Activated CD4-positive, alpha-beta T cell treated with anti-CD3 and anti-CD28 coated beads for 36 hours (primary cell): ENCODE measurements around the gene TEC. TPM values are rescaled to one million over a fixed set of nuclear protein-coding genes. Genes with fewer than 3 reads are reported as not detected.

Experiments used
- ATAC-seq: fragments of 200-7000 bp; cut with Tn5 transposase; one replicate; pipeline ENCODE4 v1.10.0; 2021; ENCODE audit warnings: mild to moderate bottlenecking, moderate library complexity
- CTCF ChIA-PET: fragments of 350-600 bp; sonication (Branson Sonifier 250); formaldehyde crosslinking; loops from one replicate; lab custom pipeline; 2021; ENCODE audit warnings: antibody characterized with exemption; lab: Charles Lee
- POLR2A ChIA-PET: fragments of 350-600 bp; sonication (Branson Sonifier 250); formaldehyde crosslinking; loops from one replicate; lab custom pipeline; 2021; ENCODE audit warnings: antibody characterized with exemption, inconsistent platforms; lab: Charles Lee
- DNase-seq: peaks from one replicate; pipeline ENCODE4 v3.0.0-alpha.2; 2020
- H3K27ac Mint-ChIP-seq: one replicate; pipeline ENCODE4 v1.8.0; 2021; ENCODE audit warnings: mixed read lengths
- H3K27me3 Mint-ChIP-seq: one replicate; pipeline ENCODE4 v1.8.0; 2021; ENCODE audit warnings: mixed read lengths
- H3K36me3 Mint-ChIP-seq: one replicate; pipeline ENCODE4 v1.8.0; 2021; ENCODE audit warnings: low read depth, mixed read lengths
- H3K4me1 Mint-ChIP-seq: one replicate; pipeline ENCODE4 v1.8.0; 2021; ENCODE audit warnings: mixed read lengths
- H3K4me3 Mint-ChIP-seq: one replicate; pipeline ENCODE4 v1.8.0; 2021; ENCODE audit warnings: mild to moderate bottlenecking, moderate library complexity, mixed read lengths
- H3K9me3 Mint-ChIP-seq: one replicate; pipeline ENCODE4 v1.8.0; 2021; ENCODE audit warnings: low read depth, mixed read lengths
- intact Hi-C, 2 experiments: fragments of 100-400 bp; cut with DNase I in 1 of 2; cut with micrococcal nuclease in 1 of 2; formaldehyde crosslinking; loops; one replicate each; pipeline versions ENCODE4 v1.14.2 to v1.15.1; 2022 to 2024; cut with DNase I, micrococcal nuclease
- total RNA-seq, 2 experiments: library from RNA; stranded (reverse); gene quantifications; one replicate each; pipeline ENCODE4 v1.2.3, GENCODE V29; 2021

Gene TEC
- total RNA-seq, 2 experiments from 2014 or later = 3.5 to 4.3 TPM

GRCh38 chr4:48156423-48156822, 113.2 kb downstream of the TEC start:
- H3K4me1 Mint-ChIP-seq = peaks cover 4% of the 10 kb centered on the region
- no peaks in the 10 kb centered on the region for H3K27me3 Mint-ChIP-seq
- no peak overlapping the region for H3K27ac Mint-ChIP-seq
- H3K9me3 Mint-ChIP-seq = peaks cover 25% of the 10 kb centered on the region
- intact Hi-C loops = no loop called here
- POLR2A ChIA-PET = no interaction called here
- CTCF ChIA-PET = interaction anchor here (0.9 kb wide), 1 partner anchor 17 kb away, joined by 3 read pairs; no protein-coding TSS in a partner anchor
- H3K4me3 Mint-ChIP-seq = no peak overlapping the region
- no peak for DNase-seq
- H3K36me3 Mint-ChIP-seq = peaks cover 47% of the 10 kb centered on the region
- ATAC-seq = no peak

- intact Hi-C loops = no loop called here
- Mint-ChIP-seq H3K27ac (no peak overlapping the region), H3K36me3 (peaks cover 40% of the 10 kb centered on the region), H3K9me3 (peaks cover 25% of the 10 kb centered on the region), H3K4me1 (peaks cover 3% of the 10 kb centered on the region), H3K4me3 (no peak overlapping the region), H3K27me3 (no peaks in the 10 kb centered on the region)
- POLR2A ChIA-PET = no interaction called here
- ATAC-seq (no peak), DNase-seq (no peak)
- CTCF ChIA-PET = no interaction called here
These were observed 115.7 kb downstream of the TEC start for GRCh38 chr4:48153791-48154550.

GRCh38 chr4:48152259-48152658, 117.4 kb downstream of the TEC start:
- POLR2A ChIA-PET = no interaction called here
- Mint-ChIP-seq H3K27ac (no peak overlapping the region), H3K4me1 (peaks cover 3% of the 10 kb centered on the region), H3K4me3 (no peak overlapping the region), H3K27me3 (no peaks in the 10 kb centered on the region), H3K9me3 (peaks cover 24% of the 10 kb centered on the region), H3K36me3 (peaks cover 31% of the 10 kb centered on the region)
- CTCF ChIA-PET = interaction anchor here (0.6 kb wide), 1 partner anchor 82 kb away, joined by 3 read pairs; no protein-coding TSS in a partner anchor
- DNase-seq = no peak
- ATAC-seq = no peak
- intact Hi-C loops = no loop called here

- no peak overlapping the region for H3K27ac Mint-ChIP-seq
- H3K36me3 Mint-ChIP-seq = peaks cover 9% of the 10 kb centered on the region
- ChIA-PET CTCF (interaction anchor here (1.2 to 1.9 kb wide), 2 partner anchors 11 to 16 kb away, joined by 3 to 6 read pairs; no protein-coding TSS in a partner anchor), POLR2A (no interaction called here)
- peak; percentile 44 for ATAC-seq
- H3K27me3 Mint-ChIP-seq = no peaks in the 10 kb centered on the region
- H3K9me3 Mint-ChIP-seq = peaks cover 6% of the 10 kb centered on the region
- DNase-seq = no peak
- H3K4me1 Mint-ChIP-seq = peaks cover 3% of the 10 kb centered on the region
- no peak overlapping the region for H3K4me3 Mint-ChIP-seq
- intact Hi-C loops = no loop called here
These were observed 119.7 kb downstream of the TEC start for GRCh38 chr4:48149827-48150370.

GRCh38 chr4:48147621-48148020, 122.0 kb downstream of the TEC start:
- ChIA-PET CTCF (no interaction called here), POLR2A (no interaction called here)
- no peak for DNase-seq
- H3K9me3 Mint-ChIP-seq = no peaks in the 10 kb centered on the region
- ATAC-seq = no peak
- H3K4me3 Mint-ChIP-seq = no peak overlapping the region
- H3K27me3 Mint-ChIP-seq = no peaks in the 10 kb centered on the region
- intact Hi-C loops = no loop called here
- no peaks in the 10 kb centered on the region for H3K36me3 Mint-ChIP-seq
- H3K4me1 Mint-ChIP-seq = peaks cover 3% of the 10 kb centered on the region
- H3K27ac Mint-ChIP-seq = no peak overlapping the region

GRCh38 chr4:48141048-48141447, 128.6 kb downstream of the TEC start:
- ATAC-seq (peak; percentile 44), DNase-seq (no peak)
- CTCF ChIA-PET = interaction anchor here (1.3 to 3.9 kb wide), 4 partner anchors 10 to 65 kb away, joined by 5 to 82 read pairs (median 14); no protein-coding TSS in a partner anchor
- Mint-ChIP-seq H3K27ac (no peak overlapping the region), H3K27me3 (no peaks in the 10 kb centered on the region), H3K4me1 (peaks cover 47% of the 10 kb centered on the region), H3K36me3 (peaks cover 8% of the 10 kb centered on the region), H3K4me3 (no peak overlapping the region), H3K9me3 (no peaks in the 10 kb centered on the region)
- intact Hi-C loops = loop anchor here (1.0 to 5.0 kb wide), 7 partner anchors 14 to 454 kb away; no protein-coding TSS in a partner anchor
- POLR2A ChIA-PET = no interaction called here

- ATAC-seq (no peak), DNase-seq (peak; percentile 46)
- Mint-ChIP-seq H3K27ac (peak overlapping the region; percentile 86), H3K4me3 (no peak overlapping the region), H3K4me1 (peaks cover 61% of the 10 kb centered on the region), H3K36me3 (peaks cover 13% of the 10 kb centered on the region), H3K9me3 (no peaks in the 10 kb centered on the region), H3K27me3 (no peaks in the 10 kb centered on the region)
- POLR2A ChIA-PET = interaction anchor here (1.5 to 2.3 kb wide), 4 partner anchors 10 to 104 kb away, joined by 3 to 19 read pairs (median 8); no protein-coding TSS in a partner anchor
- CTCF ChIA-PET = interaction anchor here (0.6 to 3.9 kb wide), 22 partner anchors 8 to 214 kb away, joined by 3 to 82 read pairs (median 5); no protein-coding TSS in a partner anchor
- intact Hi-C loops = loop anchor here (1.0 to 5.0 kb wide), 6 partner anchors 11 to 453 kb away; no protein-coding TSS in a partner anchor
These were observed 129.9 kb downstream of the TEC start for GRCh38 chr4:48139691-48140090.

- POLR2A ChIA-PET = interaction anchor here (0.6 to 2.3 kb wide), 6 partner anchors 9 to 346 kb away, joined by 3 to 19 read pairs (median 5); no protein-coding TSS in a partner anchor
- peak; percentile 43 for DNase-seq
These were observed 130.7 kb downstream of the TEC start for GRCh38 chr4:48138936-48139335.

GRCh38 chr4:48138511-48138910, 131.1 kb downstream of the TEC start:
- Mint-ChIP-seq H3K9me3 (no peaks in the 10 kb centered on the region), H3K4me3 (peak overlapping the region; percentile 50), H3K27ac (peak overlapping the region; percentile 86), H3K4me1 (peaks cover 71% of the 10 kb centered on the region), H3K36me3 (peaks cover 13% of the 10 kb centered on the region), H3K27me3 (no peaks in the 10 kb centered on the region)
- ChIA-PET CTCF (interaction anchor here (0.7 to 3.9 kb wide), 21 partner anchors 11 to 207 kb away, joined by 3 to 82 read pairs (median 4); no protein-coding TSS in a partner anchor), POLR2A (interaction anchor here (1.5 to 2.3 kb wide), 4 partner anchors 9 to 102 kb away, joined by 3 to 19 read pairs (median 8); no protein-coding TSS in a partner anchor)
- intact Hi-C loops = loop anchor here in 1 of 2 experiments (2.0 kb wide), 1 partner anchor 212 kb away; no protein-coding TSS in a partner anchor
- ATAC-seq (no peak), DNase-seq (no peak)

More at GRCh38 chr4:48138936-48139335, 130.7 kb downstream of the TEC start:
- H3K9me3 Mint-ChIP-seq = no peaks in the 10 kb centered on the region
- H3K36me3 Mint-ChIP-seq = peaks cover 13% of the 10 kb centered on the region
- H3K27ac Mint-ChIP-seq = peak overlapping the region; percentile 86
- CTCF ChIA-PET = interaction anchor here (0.6 to 3.9 kb wide), 24 partner anchors 10 to 213 kb away, joined by 3 to 82 read pairs (median 4); no protein-coding TSS in a partner anchor
- H3K4me3 Mint-ChIP-seq = peak overlapping the region; percentile 50
- H3K4me1 Mint-ChIP-seq = peaks cover 68% of the 10 kb centered on the region
- peak; percentile 12 for ATAC-seq
- no peaks in the 10 kb centered on the region for H3K27me3 Mint-ChIP-seq
- intact Hi-C loops = loop anchor here (1.0 to 2.0 kb wide), 2 partner anchors 11 to 212 kb away; no protein-coding TSS in a partner anchor

- no peaks in the 10 kb centered on the region for H3K27me3 Mint-ChIP-seq
- ChIA-PET POLR2A (interaction anchor here (0.8 to 2.3 kb wide), 2 partner anchors 8 to 34 kb away, joined by 4 to 19 read pairs; no protein-coding TSS in a partner anchor), CTCF (interaction anchor here (0.7 to 3.9 kb wide), 12 partner anchors 11 to 205 kb away, joined by 3 to 82 read pairs (median 4); no protein-coding TSS in a partner anchor)
- H3K4me3 Mint-ChIP-seq = peak overlapping the region; percentile 50
- H3K9me3 Mint-ChIP-seq = no peaks in the 10 kb centered on the region
- ATAC-seq (peak; percentile 34), DNase-seq (no peak)
- peaks cover 71% of the 10 kb centered on the region for H3K4me1 Mint-ChIP-seq
- peak overlapping the region; percentile 86 for H3K27ac Mint-ChIP-seq
- peaks cover 13% of the 10 kb centered on the region for H3K36me3 Mint-ChIP-seq
- intact Hi-C loops = loop anchor here in 1 of 2 experiments (2.0 kb wide), 1 partner anchor 211 kb away; no protein-coding TSS in a partner anchor
These were observed 131.8 kb downstream of the TEC start for GRCh38 chr4:48137846-48138245.
